HepG2 (cell line): ENCODE data around the gene AKT2. TPM values are rescaled to one million over a fixed set of nuclear protein-coding genes. Genes with fewer than 3 reads are reported as not detected.

Experiments
- ARHGAP35 ChIP-seq: sonication (generic); formaldehyde crosslinking; IDR thresholded peaks from 2 replicates; pipeline ENCODE4 v1.9.0; 2022; ENCODE audit warnings: mild to moderate bottlenecking, inconsistent platforms, moderate library complexity, missing genetic modification reagents, borderline replicate concordance
- ARNT ChIP-seq: fragments of 450-650 bp; IDR thresholded peaks from 2 replicates; pipeline ENCODE4 v1.6.1; 2017
- ARNTL ChIP-seq: sonication (generic); formaldehyde crosslinking; IDR thresholded peaks from 2 replicates; pipeline ENCODE4 v1.4.0; 2020; ENCODE audit warnings: mild to moderate bottlenecking, missing genetic modification reagents
- FUBP1 ChIP-seq: sonication (generic); formaldehyde crosslinking; IDR thresholded peaks from 2 replicates; pipeline ENCODE4 v1.5.1; 2020; ENCODE audit warnings: missing genetic modification reagents, mild to moderate bottlenecking, borderline replicate concordance
- GPBP1L1 ChIP-seq: sonication (generic); formaldehyde crosslinking; IDR thresholded peaks from 2 replicates; pipeline ENCODE4 v1.5.0; 2020; ENCODE audit warnings: mild to moderate bottlenecking, missing genetic modification reagents
- GZF1 ChIP-seq: sonication (generic); formaldehyde crosslinking; IDR thresholded peaks from 2 replicates; pipeline ENCODE4 v1.5.1; 2020; ENCODE audit warnings: mild to moderate bottlenecking, missing genetic modification reagents
- HMGA1 ChIP-seq: sonication (generic); formaldehyde crosslinking; conservative IDR thresholded peaks from 2 replicates; pipeline ENCODE4 v1.4.0; 2020; ENCODE audit warnings: missing genetic modification reagents
- KAT2B ChIP-seq: fragments of 150-350 bp; IDR thresholded peaks from 2 replicates; pipeline ENCODE4 v1.6.1; 2014; ENCODE audit warnings: low read depth, low read length, borderline replicate concordance
- KLF11 ChIP-seq: IDR thresholded peaks from 2 replicates; pipeline ENCODE4 v1.6.1; 2016; ENCODE audit warnings: missing compliant biosample characterization
- NAIF1 ChIP-seq: sonication (generic); formaldehyde crosslinking; IDR thresholded peaks from 2 replicates; pipeline ENCODE4 v1.5.0; 2020; ENCODE audit warnings: mild to moderate bottlenecking, missing genetic modification reagents, borderline replicate concordance
- PHF21A ChIP-seq: sonication (generic); formaldehyde crosslinking; IDR thresholded peaks from 2 replicates; pipeline ENCODE4 v1.5.0; 2020; ENCODE audit warnings: mild to moderate bottlenecking, missing genetic modification reagents
- PRMT3 ChIP-seq: sonication (generic); formaldehyde crosslinking; IDR thresholded peaks from 2 replicates; pipeline ENCODE4 v1.8.1; 2022; ENCODE audit warnings: low read depth, mild to moderate bottlenecking, moderate library complexity, missing genetic modification reagents, borderline replicate concordance
- SATB2 ChIP-seq: sonication (generic); formaldehyde crosslinking; IDR thresholded peaks from 2 replicates; pipeline ENCODE4 v1.5.0; 2020; ENCODE audit warnings: missing genetic modification reagents
- SRSF4 ChIP-seq: fragments of 200-400 bp; formaldehyde crosslinking; IDR thresholded peaks from one replicate; pipeline ENCODE4 v1.6.1; 2018; ENCODE audit warnings: mild to moderate bottlenecking, low read depth, low read length, moderate library complexity; ENCODE audit not compliant: poor library complexity, severe bottlenecking
- SRSF9 ChIP-seq: fragments of 200-400 bp; formaldehyde crosslinking; IDR thresholded peaks from 2 replicates; pipeline ENCODE4 v1.6.1; 2018; ENCODE audit warnings: borderline replicate concordance, mild to moderate bottlenecking, low read depth, low read length; ENCODE audit not compliant: insufficient read depth, poor library complexity, severe bottlenecking
- ZIK1 ChIP-seq: sonication (generic); formaldehyde crosslinking; IDR thresholded peaks from 2 replicates; pipeline ENCODE4 v1.5.0; 2020; ENCODE audit warnings: mild to moderate bottlenecking, low read depth, missing genetic modification reagents, borderline replicate concordance
- ZNF207 ChIP-seq: fragments of 450-650 bp; IDR thresholded peaks from 2 replicates; pipeline ENCODE4 v1.6.1; 2016; ENCODE audit warnings: antibody characterized with exemption, borderline replicate concordance
- ZNF44 ChIP-seq: sonication (generic); formaldehyde crosslinking; IDR thresholded peaks from 2 replicates; pipeline ENCODE4 v1.5.1; 2020; ENCODE audit warnings: mild to moderate bottlenecking, missing genetic modification reagents
- ZSCAN9 ChIP-seq: IDR thresholded peaks from 2 replicates; pipeline ENCODE4 v1.6.1; 2016; ENCODE audit warnings: borderline replicate concordance
- polyA plus RNA-seq, 8 experiments: library from polyadenylated mRNA; depleted of rRNA in 3 of 8; stranded (reverse) in 7 of 8; unstranded in 1 of 8; fragments of >200 nt; fragmentation: Illumina TruSeq in 4 of 8; extraction: Trizol in 4 of 8; gene quantifications; 2 replicates each; pipeline versions ENCODE4 v1.2.1 to v1.2.3, GENCODE V29; 2011 to 2016; ENCODE audit warnings: low read depth in 4 of 8, missing spikeins in 1 of 8, mixed read lengths in 1 of 8; ENCODE audit not compliant: insufficient read depth in 1 of 8
- total RNA-seq, 5 experiments: library from RNA; depleted of rRNA; stranded (reverse); fragments of >200 nt; fragmentation: Illumina TruSeq; extraction: Trizol; gene quantifications; 2 replicates each; pipeline ENCODE4 v1.2.3, GENCODE V29; 2016; ENCODE audit warnings: low read depth in 1 of 5
- TF ChIP-seq, protein P1 (sequence below): sonication (generic); formaldehyde crosslinking; IDR thresholded peaks from 2 replicates; pipeline ENCODE4 v1.8.0; 2022; ENCODE audit warnings: mild to moderate bottlenecking, missing genetic modification reagents
- TF ChIP-seq, protein P2 (sequence below): sonication (generic); formaldehyde crosslinking; IDR thresholded peaks from 2 replicates; pipeline ENCODE4; 2020; ENCODE audit warnings: missing genetic modification reagents, mild to moderate bottlenecking, borderline replicate concordance

AKT2 gene
- total and polyA plus RNA-seq, 2 of the 13 experiments (the other 11 are each of a cell fraction or from before 2014, with no cell fraction given) = 82.1 to 173 TPM

DNA sequence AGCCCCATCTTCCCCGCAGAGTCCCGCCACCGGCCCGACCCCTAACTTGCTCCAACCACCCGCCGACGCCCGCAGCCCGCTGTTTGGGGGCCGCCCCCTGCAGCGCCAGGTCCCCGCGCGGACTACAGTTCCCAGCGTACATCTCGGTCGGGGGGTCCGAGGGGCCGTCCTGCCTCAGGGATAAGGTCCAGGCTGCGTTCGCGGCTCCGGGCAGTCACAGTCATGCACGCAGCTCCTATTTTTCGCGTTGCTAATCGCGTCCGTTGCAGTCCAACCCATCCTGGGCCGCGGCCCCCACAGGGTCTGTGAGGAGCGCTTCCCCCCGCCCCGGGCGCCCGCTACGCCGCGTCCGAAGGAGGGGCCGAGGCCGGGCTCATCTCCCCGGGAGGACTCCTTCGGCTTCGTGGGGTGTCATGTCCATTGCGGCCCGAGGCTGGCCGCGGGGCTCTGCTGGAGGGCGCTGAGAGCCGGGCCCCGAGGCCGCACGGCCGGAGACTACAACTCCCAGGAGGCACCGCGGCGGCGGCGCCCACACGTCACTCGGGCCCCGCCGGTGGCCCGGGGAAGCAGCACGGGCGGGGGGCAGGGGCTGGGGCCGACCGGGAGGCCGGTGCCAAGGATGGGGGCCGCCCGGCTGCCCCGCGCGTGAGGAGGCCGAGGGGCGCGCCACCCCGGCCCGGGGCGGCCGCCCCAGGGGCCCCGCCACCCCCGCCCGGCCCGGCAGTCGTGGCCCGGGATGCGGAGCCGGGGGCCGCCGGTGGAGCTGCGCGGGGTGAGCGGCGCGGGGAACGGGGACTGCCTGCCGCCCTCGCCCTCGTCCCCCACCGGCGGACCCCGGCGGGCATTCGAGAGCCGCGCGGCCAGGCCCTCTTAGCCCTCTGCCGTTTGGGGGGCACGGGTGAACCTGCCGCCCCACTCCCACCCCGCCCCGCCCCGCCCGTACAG, 94.0 kb downstream of the AKT2 start, which contains the start of gene MAP3K10 (continued):
- no peak for TF ChIP-seq SRSF9
- TF ChIP-seq, protein P1, sequence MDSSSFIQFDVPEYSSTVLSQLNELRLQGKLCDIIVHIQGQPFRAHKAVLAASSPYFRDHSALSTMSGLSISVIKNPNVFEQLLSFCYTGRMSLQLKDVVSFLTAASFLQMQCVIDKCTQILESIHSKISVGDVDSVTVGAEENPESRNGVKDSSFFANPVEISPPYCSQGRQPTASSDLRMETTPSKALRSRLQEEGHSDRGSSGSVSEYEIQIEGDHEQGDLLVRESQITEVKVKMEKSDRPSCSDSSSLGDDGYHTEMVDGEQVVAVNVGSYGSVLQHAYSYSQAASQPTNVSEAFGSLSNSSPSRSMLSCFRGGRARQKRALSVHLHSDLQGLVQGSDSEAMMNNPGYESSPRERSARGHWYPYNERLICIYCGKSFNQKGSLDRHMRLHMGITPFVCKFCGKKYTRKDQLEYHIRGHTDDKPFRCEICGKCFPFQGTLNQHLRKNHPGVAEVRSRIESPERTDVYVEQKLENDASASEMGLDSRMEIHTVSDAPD (CRISPR knock-in tag) = no peak
- TF ChIP-seq KAT2B = no peak
- peak; percentile 71; the same call in 1 of the 2 replicates for TF ChIP-seq PHF21A (CRISPR knock-in tag)
- TF ChIP-seq ZNF44 (CRISPR knock-in tag) = no peak
- TF ChIP-seq ARHGAP35 (CRISPR knock-in tag) = peak; percentile 75; the same call in 1 of the 2 replicates
- peak; percentile 44; the same call in 1 of the 2 replicates for TF ChIP-seq ZIK1 (CRISPR knock-in tag)
- TF ChIP-seq ARNT = no peak
- TF ChIP-seq ARNTL (CRISPR knock-in tag) = no peak
- no peak for TF ChIP-seq ZNF207
- TF ChIP-seq FUBP1 (CRISPR knock-in tag) = no peak
- peak; percentile 62; the same call in 1 of the 2 replicates for TF ChIP-seq GZF1 (CRISPR knock-in tag)
- TF ChIP-seq, protein P2, sequence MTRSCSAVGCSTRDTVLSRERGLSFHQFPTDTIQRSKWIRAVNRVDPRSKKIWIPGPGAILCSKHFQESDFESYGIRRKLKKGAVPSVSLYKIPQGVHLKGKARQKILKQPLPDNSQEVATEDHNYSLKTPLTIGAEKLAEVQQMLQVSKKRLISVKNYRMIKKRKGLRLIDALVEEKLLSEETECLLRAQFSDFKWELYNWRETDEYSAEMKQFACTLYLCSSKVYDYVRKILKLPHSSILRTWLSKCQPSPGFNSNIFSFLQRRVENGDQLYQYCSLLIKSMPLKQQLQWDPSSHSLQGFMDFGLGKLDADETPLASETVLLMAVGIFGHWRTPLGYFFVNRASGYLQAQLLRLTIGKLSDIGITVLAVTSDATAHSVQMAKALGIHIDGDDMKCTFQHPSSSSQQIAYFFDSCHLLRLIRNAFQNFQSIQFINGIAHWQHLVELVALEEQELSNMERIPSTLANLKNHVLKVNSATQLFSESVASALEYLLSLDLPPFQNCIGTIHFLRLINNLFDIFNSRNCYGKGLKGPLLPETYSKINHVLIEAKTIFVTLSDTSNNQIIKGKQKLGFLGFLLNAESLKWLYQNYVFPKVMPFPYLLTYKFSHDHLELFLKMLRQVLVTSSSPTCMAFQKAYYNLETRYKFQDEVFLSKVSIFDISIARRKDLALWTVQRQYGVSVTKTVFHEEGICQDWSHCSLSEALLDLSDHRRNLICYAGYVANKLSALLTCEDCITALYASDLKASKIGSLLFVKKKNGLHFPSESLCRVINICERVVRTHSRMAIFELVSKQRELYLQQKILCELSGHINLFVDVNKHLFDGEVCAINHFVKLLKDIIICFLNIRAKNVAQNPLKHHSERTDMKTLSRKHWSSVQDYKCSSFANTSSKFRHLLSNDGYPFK = peak; percentile 62; the same call in 1 of the 2 replicates
- TF ChIP-seq GPBP1L1 (CRISPR knock-in tag) = no peak
- TF ChIP-seq HMGA1 (CRISPR knock-in tag) = no peak
- TF ChIP-seq SATB2 (CRISPR knock-in tag) = no peak; the same call in 1 of the 2 replicates
- TF ChIP-seq PRMT3 (CRISPR knock-in tag) = no peak
- no peak for TF ChIP-seq NAIF1 (CRISPR knock-in tag)
- no peak for TF ChIP-seq SRSF4
- TF ChIP-seq KLF11 (CRISPR knock-in tag) = no peak
- peak; percentile 44; the same call in 1 of the 2 replicates for TF ChIP-seq ZSCAN9 (CRISPR knock-in tag)
